ENCODE results near the gene CAPN9.

DNA sequence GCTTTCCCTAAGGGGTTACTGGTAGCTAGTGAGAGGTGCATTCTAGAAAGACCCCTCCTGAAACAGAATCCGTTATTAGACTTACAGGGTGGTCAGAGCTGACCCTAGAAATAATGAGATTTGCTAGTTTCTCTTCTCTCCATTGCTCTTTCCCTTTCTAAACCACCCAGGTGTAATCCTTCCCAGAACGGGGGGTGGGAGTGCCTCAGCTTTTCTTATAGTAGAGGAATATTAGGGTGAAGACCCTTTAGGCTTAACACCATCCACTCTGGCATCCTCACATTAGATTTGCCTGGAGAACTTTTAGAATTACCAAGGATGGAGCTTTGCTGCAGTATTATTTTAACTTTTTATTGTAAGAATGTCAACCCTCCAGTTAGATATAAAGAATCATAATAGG lies 49.4 kb downstream of the CAPN9 start:
- TF ChIP-seq, protein P1, sequence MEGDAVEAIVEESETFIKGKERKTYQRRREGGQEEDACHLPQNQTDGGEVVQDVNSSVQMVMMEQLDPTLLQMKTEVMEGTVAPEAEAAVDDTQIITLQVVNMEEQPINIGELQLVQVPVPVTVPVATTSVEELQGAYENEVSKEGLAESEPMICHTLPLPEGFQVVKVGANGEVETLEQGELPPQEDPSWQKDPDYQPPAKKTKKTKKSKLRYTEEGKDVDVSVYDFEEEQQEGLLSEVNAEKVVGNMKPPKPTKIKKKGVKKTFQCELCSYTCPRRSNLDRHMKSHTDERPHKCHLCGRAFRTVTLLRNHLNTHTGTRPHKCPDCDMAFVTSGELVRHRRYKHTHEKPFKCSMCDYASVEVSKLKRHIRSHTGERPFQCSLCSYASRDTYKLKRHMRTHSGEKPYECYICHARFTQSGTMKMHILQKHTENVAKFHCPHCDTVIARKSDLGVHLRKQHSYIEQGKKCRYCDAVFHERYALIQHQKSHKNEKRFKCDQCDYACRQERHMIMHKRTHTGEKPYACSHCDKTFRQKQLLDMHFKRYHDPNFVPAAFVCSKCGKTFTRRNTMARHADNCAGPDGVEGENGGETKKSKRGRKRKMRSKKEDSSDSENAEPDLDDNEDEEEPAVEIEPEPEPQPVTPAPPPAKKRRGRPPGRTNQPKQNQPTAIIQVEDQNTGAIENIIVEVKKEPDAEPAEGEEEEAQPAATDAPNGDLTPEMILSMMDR (IDR thresholded peaks at IDR 0.05), result no peak
- TF ChIP-seq POLR2A (IDR thresholded peaks at IDR 0.05) (no peak), EP300 (IDR thresholded peaks at IDR 0.05) (no peak)

Data from tibial nerve (tissue), 4 donors.